HG03060 (cell line): Measurements from ENCODE around the gene ADAMTS18.

Experiments used
- ATAC-seq: cut with Tn5 transposase; IDR thresholded peaks from one replicate; pipeline ENCODE4 v1.9.1; 2021; ENCODE audit warnings: low read depth, moderate number of reproducible peaks; ENCODE audit not compliant: unreplicated experiment

ADAMTS18 gene

DNA sequence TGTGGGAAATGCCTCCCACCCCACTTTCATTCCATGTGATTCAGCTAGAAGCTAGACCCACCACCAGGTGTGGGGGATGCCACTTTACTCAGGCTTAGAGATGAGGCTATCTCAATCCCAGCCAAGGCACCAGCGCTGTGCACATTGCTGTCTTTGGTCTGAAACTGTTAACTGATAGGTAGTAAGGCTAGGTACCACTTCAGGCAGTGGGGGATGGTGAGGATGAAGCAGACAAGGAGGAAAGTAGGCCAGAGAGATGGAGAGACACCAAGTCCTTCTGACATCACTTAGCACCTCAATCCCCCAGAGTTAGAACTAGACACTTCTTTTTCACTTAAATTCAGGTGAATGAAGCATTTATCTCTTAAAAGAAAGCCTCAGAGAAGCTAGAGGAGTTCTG lies 35.8 kb downstream of the ADAMTS18 start:
- ATAC-seq, result no peak

DNA sequence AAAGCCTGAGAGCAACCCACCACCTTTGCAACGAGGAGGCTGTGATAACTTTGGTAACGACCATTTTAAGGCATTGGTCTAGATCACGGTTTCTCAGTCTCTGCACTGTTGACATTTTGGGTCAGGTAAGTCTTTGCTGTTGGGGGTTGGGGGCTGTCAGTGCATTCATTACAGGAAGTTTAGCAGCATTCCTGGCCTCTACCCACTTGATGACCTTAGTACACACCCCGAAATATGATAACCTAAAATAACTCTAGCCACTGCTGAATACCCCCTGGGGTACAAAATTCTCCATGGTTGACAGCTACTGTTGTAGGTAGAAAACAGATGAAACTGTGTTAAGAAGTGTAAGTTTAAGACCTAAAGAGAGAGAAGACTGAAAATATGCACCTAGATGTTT lies 36.3 kb downstream of the ADAMTS18 start:
- no peak for ATAC-seq

DNA sequence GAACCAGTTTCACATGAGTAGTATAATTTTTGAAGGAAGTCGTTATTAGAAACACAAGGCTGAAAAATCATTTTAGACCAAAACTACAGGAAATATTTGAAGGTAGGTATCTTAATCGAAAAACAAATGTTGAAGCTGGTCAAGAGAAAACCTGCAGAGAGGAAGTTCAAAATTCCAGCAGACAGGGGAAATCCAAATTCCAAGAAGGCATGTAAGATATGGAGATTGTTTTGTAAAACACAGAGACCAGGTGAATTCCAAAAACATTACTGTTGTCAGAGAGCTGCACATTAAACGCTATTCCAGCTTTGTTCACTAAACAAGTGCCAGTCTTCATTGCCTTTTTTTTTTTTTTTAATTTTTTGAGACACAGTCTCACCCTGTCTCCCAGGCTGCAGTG lies 38.4 kb downstream of the ADAMTS18 start:
- no peak for ATAC-seq

DNA sequence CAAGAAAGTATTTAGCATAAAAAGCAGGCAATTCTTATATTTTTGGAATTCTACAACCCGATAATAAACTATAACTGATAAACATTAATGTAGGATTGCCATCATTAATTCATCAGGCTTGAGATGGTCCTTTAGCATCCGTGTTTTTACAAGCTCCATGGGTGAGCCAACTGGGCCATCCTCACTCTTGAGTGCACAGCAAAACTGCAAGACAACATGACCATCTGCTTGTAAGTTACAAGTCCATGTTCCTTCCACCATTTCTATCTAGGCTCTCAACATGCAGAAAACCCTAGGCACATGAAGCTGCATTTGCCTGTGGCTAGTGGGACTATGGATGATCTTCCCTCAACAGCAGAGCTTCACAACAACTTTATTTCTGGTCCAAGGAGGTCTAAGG lies 40.1 kb downstream of the ADAMTS18 start:
- no peak for ATAC-seq

DNA sequence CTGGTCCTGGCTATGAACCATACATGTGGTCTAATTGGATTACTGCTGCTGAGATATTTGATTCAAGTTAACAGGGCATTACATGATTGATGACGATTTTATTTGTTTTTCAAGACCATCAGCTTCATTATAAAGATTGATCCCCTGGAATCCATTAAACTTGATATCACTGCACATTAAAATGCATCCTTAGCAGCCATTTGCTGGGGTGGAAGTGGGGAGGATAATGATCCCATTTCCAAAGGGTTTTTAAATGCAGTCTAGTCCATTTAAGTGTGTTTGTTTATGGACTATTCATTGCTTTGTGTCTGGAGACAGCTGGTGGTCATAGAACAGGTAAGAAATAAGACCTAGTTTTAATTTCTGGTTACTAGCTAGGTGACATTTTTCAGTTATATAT lies 40.9 kb downstream of the ADAMTS18 start:
- no peak for ATAC-seq

DNA sequence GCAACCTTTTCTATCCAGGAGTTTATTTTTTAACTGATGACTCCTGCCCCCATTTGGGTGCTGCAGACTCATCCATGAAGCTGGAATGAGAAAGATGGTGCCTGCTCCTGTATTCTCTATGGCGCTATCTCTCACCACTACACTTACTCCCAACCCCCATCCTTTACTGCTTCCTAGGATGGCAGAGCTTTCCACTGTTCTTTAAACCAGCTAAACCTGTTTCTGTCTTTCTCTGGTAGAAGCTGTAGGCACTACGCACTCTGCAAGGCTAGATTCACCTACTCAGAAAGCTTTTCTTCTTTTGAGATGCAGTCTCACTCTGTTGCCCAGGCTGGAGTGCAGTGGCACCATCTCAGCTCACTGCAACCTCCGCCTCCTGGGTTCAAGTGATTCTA lies 47.0 kb downstream of the ADAMTS18 start:
- no peak for ATAC-seq

DNA sequence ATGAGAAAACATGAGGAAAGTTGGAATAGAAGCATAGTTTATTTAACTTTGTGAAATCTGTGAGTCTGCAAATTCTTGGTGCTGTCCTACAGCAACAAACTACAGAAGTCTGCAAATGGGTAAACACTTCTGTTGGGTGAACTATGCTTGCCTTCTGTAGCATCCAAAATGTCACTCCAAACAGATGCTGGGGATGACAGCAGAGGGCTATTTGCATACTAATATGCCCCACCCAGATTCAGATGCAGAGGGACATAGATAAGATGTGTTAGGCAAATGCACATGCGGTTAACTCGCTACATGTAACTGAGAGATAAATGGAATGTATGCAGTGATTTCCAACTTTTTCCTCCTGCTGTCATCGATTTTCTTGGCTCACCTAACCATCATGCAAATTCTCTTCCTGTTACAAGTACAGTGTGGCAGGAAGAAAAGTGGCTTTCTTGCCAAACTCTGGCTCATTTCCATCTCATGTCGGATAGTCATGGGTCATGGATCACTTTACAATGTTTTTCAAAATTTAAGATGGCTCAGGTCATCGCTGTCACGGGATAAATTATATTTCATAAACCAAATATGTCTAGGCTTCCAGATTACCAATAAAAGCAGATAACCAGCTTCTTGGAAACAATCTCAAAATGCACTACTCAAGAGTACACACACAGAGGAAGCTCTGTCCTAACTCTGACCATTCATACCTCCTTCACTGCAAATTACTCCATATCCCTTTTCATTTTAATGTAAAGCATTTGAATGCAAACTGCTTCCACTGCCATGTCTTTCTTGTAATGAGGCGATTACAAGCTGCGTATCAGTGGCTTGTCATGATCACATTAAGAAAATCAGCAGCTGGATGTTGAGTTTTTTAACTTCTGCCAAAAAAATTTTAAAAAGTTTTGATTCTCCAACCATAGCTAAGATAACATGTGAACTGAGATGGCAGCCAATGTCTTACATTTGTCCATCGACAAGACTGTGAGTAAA lies 47.7 kb downstream of the ADAMTS18 start:
- ATAC-seq, result no peak

DNA sequence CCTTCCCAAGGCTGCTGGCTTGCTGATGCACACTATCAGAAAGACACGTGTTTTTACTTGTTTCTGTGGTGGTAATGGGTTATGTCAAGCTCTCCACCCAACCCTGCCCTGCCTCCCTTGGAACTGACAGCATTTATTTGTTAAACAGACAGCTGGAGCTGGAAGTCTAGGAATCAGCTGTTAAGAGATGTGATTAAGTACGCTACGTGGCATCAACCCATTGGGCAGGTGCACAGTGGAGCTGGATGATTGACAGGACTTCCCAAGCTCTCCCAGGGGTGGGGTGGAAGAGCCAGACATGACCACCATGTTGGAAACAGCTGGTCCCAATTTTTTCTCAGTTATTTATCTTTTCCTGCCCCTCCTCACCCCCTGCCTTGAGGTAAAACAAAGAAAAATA lies 49.4 kb downstream of the ADAMTS18 start:
- ATAC-seq, result no peak

DNA sequence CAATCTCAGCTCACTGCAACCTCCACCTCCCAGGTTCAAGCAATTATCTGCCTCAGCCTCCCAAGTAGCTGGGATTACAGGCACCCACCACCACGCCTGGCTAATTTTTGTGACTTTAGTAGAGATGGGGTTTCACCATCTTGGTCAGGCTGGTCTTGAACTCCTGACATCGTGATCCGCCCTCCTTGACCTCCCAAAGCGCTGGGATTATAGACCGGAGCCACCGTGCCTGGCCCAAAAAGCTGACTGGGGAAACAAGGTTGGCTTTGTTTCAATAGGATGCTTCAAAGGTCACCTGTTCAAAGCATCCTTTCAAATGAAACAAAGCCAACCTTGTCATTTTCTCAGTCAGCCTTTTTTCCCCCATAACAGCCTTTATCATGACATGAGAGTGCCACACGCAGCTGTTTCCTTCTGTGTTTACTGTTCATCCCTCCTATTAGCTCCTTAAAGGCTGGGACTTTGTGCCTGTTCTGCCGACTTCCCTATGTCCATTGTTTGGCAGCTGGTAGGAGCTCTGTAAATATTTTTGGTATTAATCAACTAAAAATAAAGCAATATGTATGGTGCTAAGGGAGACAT lies 51.1 kb downstream of the ADAMTS18 start:
- no peak for ATAC-seq

DNA sequence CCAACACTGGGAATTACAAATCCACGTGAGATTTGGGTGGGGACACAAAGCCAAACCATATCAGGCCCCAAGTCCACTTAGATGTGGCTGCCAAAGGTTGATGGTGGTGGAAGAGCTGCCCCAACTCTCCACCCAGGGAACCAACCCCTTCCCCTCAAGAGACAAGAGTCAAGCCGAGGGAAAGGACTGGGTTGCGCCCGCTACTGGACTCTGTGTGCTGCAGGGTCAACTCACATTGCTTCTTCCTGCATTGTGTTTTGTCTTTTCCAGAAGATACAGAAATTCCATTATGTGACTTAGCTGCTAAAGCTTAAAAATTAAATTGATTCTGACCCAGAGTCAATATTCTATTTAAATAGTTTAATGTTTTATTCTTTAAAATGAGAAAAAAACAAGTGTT lies 58.5 kb downstream of the ADAMTS18 start:
- ATAC-seq, result no peak

DNA sequence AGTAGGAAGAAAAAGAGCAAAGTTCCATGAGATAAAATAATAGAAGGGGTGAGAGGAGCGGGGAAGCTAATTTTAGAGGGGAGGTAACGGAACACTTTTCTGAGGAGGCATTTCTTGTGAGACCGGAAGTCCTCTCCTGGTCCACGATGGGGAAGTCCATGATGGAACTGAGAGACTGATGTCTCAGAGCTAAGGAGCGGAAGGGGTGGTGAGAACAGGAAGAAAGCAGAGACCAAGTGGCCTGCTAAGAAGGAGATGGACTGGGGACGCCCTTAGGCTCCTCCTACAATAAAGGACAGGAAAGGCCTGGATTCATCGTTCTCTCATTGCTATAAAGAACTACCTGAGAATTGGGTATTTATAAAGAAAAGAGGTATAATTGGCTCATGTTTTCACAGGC lies 59.4 kb downstream of the ADAMTS18 start:
- no peak for ATAC-seq

DNA sequence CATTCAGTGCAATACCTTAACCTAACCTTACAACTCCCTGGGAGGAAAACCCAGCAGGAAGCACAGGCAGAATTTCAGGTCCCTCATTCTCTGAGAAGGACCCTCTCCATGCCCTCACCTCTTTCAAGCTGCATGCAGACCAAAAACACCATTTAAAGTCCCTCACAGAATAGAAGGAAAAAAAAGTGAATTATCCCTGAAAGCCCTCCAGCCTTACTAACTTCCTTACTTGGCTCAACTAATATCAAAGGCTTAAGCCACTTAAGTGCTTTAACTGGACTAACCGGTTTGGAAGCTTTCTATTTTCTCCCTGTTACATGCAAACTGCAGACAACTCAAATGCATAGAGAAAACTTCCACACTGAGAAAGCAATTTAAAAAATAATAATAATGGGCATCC lies 60.5 kb downstream of the ADAMTS18 start:
- no peak for ATAC-seq

DNA sequence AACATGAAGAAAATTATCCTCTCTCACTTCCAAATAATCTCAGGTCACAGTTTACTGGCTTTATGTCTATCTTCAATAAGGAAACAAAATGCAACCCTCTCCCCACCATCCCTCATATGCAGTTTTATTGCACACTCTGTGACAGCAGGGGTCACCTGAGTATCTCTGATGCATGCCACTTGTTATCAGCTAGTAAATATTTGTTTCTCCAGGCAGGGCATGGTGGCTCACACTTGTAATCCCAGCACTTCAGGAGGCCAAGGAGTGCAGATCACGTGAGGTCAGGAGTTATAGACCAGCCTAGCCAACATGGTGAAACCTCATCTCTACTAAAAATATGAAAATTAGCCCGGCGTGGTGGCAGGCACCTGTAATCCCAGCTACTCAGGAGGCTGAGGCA lies 61.1 kb downstream of the ADAMTS18 start:
- no peak for ATAC-seq

DNA sequence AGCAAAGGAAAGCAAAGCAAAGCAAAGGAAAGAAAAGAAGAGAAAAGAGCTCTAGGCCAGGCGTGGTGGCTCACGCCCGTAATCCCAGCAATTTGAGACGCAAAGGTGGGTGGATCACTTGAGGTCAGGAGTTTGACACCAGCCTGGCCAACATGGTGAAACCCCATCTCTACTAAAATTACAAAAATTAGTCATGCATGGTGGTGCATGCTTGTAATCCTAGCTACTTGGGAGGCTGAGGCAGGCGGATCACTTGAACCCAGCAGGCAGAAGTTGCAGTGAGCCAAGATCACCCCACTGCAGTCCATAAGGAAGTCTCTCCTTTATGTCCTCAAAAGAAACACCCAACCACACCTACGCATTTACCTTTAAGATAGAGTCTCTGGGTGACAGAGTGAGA lies 70.1 kb downstream of the ADAMTS18 start:
- ATAC-seq, result no peak

DNA sequence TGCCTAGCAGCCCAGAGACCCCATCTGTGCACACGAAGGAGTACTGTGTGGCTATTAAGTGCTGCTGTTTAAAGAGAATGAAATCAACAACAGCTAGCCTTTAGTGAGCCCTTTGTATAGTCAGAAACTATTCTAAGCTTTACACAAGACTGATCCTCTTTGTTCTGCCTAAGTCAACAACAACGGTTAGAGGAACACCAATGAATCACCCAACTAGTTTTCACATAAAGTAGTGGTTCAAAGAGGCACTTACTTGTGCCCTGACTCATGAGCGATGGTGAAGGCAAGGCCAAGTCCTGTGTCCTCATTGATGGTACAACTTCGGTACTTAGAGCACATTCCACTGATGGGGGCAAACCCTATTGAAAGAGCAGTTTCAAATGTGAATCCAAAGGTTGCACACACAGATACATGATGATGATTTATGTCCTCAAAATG lies 75.8 kb downstream of the ADAMTS18 start:
- no peak for ATAC-seq

DNA sequence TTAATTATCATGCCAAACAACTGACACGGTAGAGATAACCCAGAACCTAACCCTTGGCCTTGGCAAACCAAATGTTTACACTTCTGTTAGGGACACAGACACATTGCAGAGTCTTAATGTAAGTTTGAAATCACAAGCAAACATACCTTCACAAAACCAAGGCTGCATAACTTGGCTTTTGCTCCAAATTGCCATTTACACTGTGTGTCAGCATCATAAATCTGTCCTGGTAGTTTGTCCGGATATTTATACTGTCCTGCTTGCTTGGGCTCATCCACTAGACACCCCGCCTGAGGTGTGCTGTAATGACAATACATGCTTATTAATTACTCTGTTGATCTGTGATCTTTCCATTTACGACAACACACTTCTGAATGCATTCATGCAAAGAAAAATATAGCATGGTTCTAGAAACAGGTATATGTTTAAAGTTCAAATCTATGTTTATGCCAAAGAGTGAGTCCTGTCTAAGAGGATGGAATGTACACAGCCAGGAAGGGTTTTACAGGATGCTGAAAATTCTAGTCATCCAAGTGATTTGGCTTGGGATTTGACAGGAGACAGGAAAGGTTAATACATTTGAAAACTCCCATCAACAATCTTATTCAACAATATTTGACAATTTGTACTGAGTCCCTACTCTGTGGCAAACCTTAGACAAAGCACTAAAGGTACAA lies 81.1 kb downstream of the ADAMTS18 start:
- ATAC-seq, result no peak

DNA sequence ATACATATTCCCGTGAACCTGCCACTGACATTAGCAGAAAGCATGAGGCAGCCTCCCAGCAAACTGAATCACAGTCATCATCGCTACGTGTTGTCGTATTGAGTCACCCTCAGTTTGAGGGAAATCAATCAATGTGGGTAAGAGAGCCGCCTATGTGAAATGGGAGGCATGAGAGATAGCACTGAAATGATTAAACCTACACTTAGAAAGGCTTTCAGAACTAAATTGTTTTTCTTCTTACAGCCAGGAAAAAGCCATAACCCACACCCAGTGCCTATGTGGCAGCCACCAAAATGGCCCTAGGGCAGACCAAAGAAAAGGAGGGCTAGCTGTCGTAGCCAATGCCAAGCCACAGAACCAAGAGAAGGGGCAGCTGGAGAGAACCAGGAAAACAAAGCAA lies 90.5 kb downstream of the ADAMTS18 start:
- no peak for ATAC-seq

DNA sequence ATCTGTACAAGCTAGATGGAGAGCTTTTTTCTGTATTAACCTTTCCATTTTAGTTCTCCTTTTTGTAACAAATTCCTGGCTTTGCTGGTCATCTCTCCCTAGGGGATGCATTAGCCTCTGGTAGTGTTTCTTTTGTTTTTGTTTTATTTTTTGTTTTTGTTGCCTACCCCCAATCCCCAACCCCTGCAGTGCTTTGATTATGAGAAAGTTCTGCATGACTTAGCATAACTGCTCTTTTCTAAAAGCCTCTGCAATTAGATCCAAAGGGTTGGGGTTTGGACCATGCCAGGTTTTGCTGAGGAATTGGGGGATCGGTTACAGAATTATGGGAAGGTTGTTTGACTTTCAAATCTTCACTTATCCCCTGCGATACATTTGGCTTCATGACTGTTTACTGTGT lies 98.2 kb downstream of the ADAMTS18 start:
- ATAC-seq, result no peak

DNA sequence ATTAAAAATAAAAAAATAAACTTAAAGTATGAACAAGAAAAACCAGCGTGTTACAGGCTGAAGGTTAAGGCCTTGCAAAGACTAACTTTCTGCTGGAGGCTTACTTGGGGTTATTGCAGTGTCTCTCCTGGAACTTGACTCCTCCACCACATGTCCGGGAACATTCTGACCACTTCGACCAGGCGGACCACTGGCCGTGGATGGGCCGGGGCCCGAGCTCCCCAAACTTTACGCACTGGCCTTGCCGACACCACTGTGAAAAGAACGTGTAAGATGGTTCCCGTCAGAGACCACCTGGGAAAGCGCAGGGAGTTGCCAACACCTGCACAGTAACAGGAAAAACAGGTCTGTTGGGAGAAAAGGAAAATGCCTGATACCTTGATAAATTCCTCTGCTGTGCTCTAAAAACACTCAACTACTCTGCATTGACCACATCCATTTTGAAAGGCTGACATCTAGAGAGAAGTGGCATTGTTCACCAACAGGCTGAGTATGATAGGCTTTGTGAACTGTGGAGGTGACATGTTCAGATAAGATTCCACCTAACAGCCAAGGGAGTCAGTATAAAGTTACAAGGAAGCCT lies 99.1 kb downstream of the ADAMTS18 start:
- ATAC-seq, result no peak

DNA sequence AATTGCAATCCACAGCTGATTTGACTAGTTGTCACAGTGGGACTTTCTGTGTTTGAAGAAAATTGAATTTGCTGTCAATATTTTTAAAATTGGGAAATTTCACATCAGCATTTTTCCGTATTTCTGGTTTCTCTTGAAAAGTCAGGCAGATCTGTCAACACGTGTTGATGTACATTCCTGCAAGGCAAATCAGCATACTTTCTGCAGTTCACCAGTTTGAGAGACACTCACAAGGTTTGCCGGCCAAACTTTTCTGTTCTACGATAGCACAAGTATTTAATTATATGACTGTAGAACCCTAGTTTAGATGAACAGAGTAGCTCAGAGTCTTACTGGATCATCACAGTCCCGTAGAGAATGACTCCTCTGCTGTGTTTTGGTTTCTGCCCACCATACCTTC lies 102.0 kb downstream of the ADAMTS18 start:
- ATAC-seq, result no peak
